HCT116 (cell line): ENCODE measurements around the gene CCDC201.

Source experiments
- CTCF ChIP-seq, 3 experiments: fragments of 200-600 bp in 1 of 3; sonication (generic) in 1 of 3; IDR thresholded peaks in 2 of 3; conservative IDR thresholded peaks in 1 of 3; 2 replicates each; pipeline ENCODE4 v1.5.1; 2012 to 2017; ENCODE audit warnings: low read depth in 2 of 3, low read length in 2 of 3, antibody characterized with exemption in 1 of 3, borderline replicate concordance in 1 of 3, control low read depth in 1 of 3, mild to moderate bottlenecking in 1 of 3, mixed read lengths in 1 of 3, mixed run types in 1 of 3, moderate library complexity in 1 of 3; ENCODE audit not compliant: insufficient read depth in 1 of 3
- EGR1 ChIP-seq: IDR thresholded peaks from 2 replicates; pipeline ENCODE4 v1.6.1; 2012; ENCODE audit warnings: low read depth
- EZH2 ChIP-seq: fragments of 200-600 bp; sonication (generic); IDR thresholded peaks from 2 replicates; pipeline ENCODE4 v1.6.1; 2017; ENCODE audit warnings: antibody characterized with exemption, mixed run types
- EZH2phosphoT487 ChIP-seq: fragments of 200-600 bp; IDR thresholded peaks from 2 replicates; pipeline ENCODE4 v1.6.1; 2018; ENCODE audit warnings: antibody characterized with exemption, borderline replicate concordance
- FOSL1 ChIP-seq: IDR thresholded peaks from 2 replicates; pipeline ENCODE4 v1.6.1; 2012; ENCODE audit warnings: low read depth
- JUND ChIP-seq: IDR thresholded peaks from 2 replicates; pipeline ENCODE4 v1.6.1; 2012
- POLR2A ChIP-seq: IDR thresholded peaks from 2 replicates; pipeline ENCODE4 v1.7.0; 2011; ENCODE audit warnings: borderline replicate concordance; ENCODE audit not compliant: insufficient read depth, insufficient read length; ENCODE audit errors: extremely low read depth
- REST ChIP-seq: IDR thresholded peaks from 2 replicates; pipeline ENCODE4 v1.6.1; 2012; ENCODE audit warnings: low read depth
- SIN3A ChIP-seq: IDR thresholded peaks from 2 replicates; pipeline ENCODE4 v1.6.1; 2012; ENCODE audit warnings: low read depth
- ZNF274 ChIP-seq: fragments of 200-500 bp; sonication (Bioruptor generic); IDR thresholded peaks from 2 replicates; pipeline ENCODE4 v1.6.1; 2014; ENCODE audit warnings: mild to moderate bottlenecking, low read depth, low read length, inconsistent platforms

- TF ChIP-seq EZH2phosphoT487 (no peak), CTCF (IDR thresholded peaks at IDR 0.05 in 2 of 3, conservative IDR thresholded peaks at IDR 0.05 in 1 of 3; ENCODE audit: borderline replicate concordance in 1 of 3, insufficient read depth in 1 of 3, low read depth in 2 of 3, low read length in 2 of 3) (no peak), FOSL1 (no peak), POLR2A (no peak), SIN3A (no peak), ZNF274 (no peak), REST (no peak), EZH2 (no peak), JUND (no peak), EGR1 (no peak)
These were observed 21.8 kb upstream of the CCDC201 start for GRCh38 chr7:45894665-45895062.
